Type B pancreatic cell (in vitro differentiated cells): ENCODE results near the gene ARHGEF25. TPM values are rescaled to one million over a fixed set of nuclear protein-coding genes. Genes with fewer than 3 reads are reported as not detected.

Experiments used
- DNase-seq: peaks from one replicate; pipeline ENCODE4 v3.0.0; 2021; ENCODE audit warnings: mixed read lengths; ENCODE audit not compliant: unreplicated experiment; ENCODE audit errors: extremely low spot score
- H3K27ac Mint-ChIP-seq: 2 replicates; pipeline ENCODE4 v1.8.0; 2021; ENCODE audit warnings: mild to moderate bottlenecking, mixed read lengths
- H3K27me3 Mint-ChIP-seq: 2 replicates; pipeline ENCODE4 v1.8.0; 2021; ENCODE audit warnings: mixed read lengths
- H3K36me3 Mint-ChIP-seq: 2 replicates; pipeline ENCODE4 v1.8.0; 2021; ENCODE audit warnings: mixed read lengths
- H3K4me1 Mint-ChIP-seq: one replicate; pipeline ENCODE4 v1.8.0; 2021; ENCODE audit warnings: mixed read lengths; ENCODE audit not compliant: unreplicated experiment
- H3K4me3 Mint-ChIP-seq: 2 replicates; pipeline ENCODE4 v1.8.0; 2021; ENCODE audit warnings: mild to moderate bottlenecking, mixed read lengths
- H3K9me3 Mint-ChIP-seq: 2 replicates; pipeline ENCODE4 v1.8.0; 2021; ENCODE audit warnings: mixed read lengths
- CTCF ChIP-seq: fragments of 200-600 bp; sonication (generic); conservative IDR thresholded peaks from 2 replicates; pipeline ENCODE4 v1.5.0; 2021; ENCODE audit warnings: antibody characterized with exemption, mild to moderate bottlenecking
- total RNA-seq: library from RNA; stranded (reverse); gene quantifications from 2 replicates; pipeline ENCODE4 v1.2.1, GENCODE V29; 2021; ENCODE audit warnings: low replicate concordance

Gene ARHGEF25
- total RNA-seq, 1 donor from 2014 or later = 34.6 TPM

- Mint-ChIP-seq H3K4me3 (peak overlapping the region; percentile 91), H3K36me3 (peaks cover 22% of the 10 kb centered on the region), H3K9me3 (no peaks in the 10 kb centered on the region), H3K27me3 (no peaks in the 10 kb centered on the region), H3K4me1 (peaks cover 21% of the 10 kb centered on the region), H3K27ac (peak overlapping the region; percentile 88)
- TF ChIP-seq CTCF = no peak
- no peak for DNase-seq
Observed at GRCh38 chr12:57603815-57604453, 7.3 kb upstream of the ARHGEF25 start.

- TF ChIP-seq CTCF = no peak
- Mint-ChIP-seq H3K4me3 (peak within 1 kb of the TSS; percentile 91), H3K27ac (peak within 1 kb of the TSS; percentile 88), H3K36me3 (peaks cover 16% of the 10 kb centered on the region), H3K9me3 (no peaks in the 10 kb centered on the region), H3K4me1 (peaks cover 21% of the 10 kb centered on the region), H3K27me3 (no peaks in the 10 kb centered on the region)
- DNase-seq = no peak
Observed at GRCh38 chr12:57604454-57604991, 6.7 kb upstream of the ARHGEF25 start, which contains the start of gene DTX3. TSS of gene DTX3 (plus strand) at chr12:57604824. CDS start at chr12:57606518, 1,694 bp downstream.

GRCh38 chr12:57604992-57605810 is 6.0 kb upstream of the ARHGEF25 start:
- peaks cover under 1% of the 10 kb centered on the region for H3K27me3 Mint-ChIP-seq
- no peak for TF ChIP-seq CTCF
- no peak for DNase-seq
- peak overlapping the region; percentile 88 for H3K27ac Mint-ChIP-seq
- peak overlapping the region; percentile 91 for H3K4me3 Mint-ChIP-seq
- H3K36me3 Mint-ChIP-seq = peaks cover 16% of the 10 kb centered on the region
- H3K9me3 Mint-ChIP-seq = no peaks in the 10 kb centered on the region
- peaks cover 21% of the 10 kb centered on the region for H3K4me1 Mint-ChIP-seq

DNA sequence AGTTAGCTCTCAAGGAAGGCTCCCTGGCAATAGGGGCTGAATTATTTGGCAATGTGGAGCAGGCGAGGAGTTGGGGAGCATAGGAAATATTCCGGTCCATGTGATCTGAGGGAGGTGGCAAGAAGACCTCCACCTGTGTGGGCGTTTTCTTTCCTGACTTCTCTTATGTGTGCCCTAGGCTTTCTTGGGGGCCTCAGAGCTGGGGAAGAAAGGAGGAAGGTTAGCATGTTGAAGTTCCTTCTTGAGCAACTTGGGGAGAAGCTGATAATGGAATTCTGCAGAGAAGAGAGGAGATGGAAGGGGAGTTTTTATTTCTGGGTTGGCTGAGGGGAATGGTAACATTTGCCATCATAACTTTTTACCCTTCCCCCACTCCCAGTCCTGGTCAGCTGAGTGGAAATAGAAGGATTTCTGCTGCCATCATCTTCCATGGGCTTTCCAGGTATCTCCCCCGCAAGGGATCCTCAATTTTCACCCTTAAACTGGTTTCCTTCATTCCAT is 5.4 kb upstream of the ARHGEF25 start:
- Mint-ChIP-seq H3K27ac (peak overlapping the region; percentile 88), H3K9me3 (no peaks in the 10 kb centered on the region), H3K4me3 (peak overlapping the region; percentile 91), H3K4me1 (peaks cover 25% of the 10 kb centered on the region), H3K27me3 (peaks cover 5% of the 10 kb centered on the region), H3K36me3 (peaks cover 16% of the 10 kb centered on the region)
- no peak for TF ChIP-seq CTCF
- no peak for DNase-seq

DNA sequence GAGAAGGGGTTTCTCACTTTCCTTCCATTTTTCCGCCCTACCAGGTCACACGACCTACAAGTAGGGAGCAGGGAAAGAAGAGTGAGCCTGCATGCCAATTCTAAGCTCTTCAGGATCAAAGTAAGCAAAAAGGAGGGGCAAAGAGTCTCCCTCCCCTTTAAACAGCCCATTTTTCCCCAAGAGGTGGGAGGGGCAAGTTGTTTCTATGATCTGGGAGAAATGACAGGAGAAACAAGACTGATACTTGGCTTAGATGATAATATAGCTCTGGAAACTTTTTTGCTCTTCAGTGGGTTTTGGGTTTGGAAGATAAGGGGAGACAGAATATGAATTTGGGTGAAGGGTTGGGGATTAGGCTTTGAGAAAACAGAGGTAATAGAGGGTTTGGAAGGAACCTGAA is 4.8 kb upstream of the ARHGEF25 start:
- H3K4me1 Mint-ChIP-seq = peaks cover 25% of the 10 kb centered on the region
- no peak for DNase-seq
- H3K4me3 Mint-ChIP-seq = peak overlapping the region; percentile 91

More for the DNA sequence above, 4.8 kb upstream of the ARHGEF25 start:
- TF ChIP-seq CTCF = no peak
- Mint-ChIP-seq H3K27ac (no peak overlapping the region), H3K36me3 (peaks cover 15% of the 10 kb centered on the region), H3K27me3 (peaks cover 5% of the 10 kb centered on the region), H3K9me3 (no peaks in the 10 kb centered on the region)
